Measurements from ENCODE around the gene CENPV.
"Not testable (repeated sequence)": the region's sequence is repeated elsewhere in the genome, so short reads cannot be mapped to it uniquely, and the experiment has no call there.

Gene CENPV

DNA sequence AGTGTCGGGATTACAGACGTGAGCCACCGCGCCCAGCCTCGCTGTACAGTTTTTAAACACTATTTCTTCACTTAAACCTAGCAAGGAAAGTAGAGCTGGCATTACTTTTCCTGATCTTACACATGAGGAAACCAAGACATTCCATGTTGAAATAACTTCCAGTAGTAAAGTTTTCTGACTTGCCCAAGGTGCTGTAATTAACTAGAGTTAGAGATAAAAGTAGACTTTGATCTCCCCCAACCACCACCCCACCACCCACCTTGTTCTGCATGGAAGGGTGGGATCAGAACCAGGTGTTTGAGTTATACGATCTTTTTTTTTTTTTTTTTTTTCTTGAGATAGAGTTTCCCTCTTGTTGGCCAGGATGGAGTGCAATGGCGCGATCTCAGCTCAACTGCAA, 47.1 kb downstream of the CENPV start:
- no peak for DNase-seq

- DNase-seq: no peak
Observed at GRCh38 chr17:16304830-16305229, 48.4 kb downstream of the CENPV start.

- no peak for DNase-seq
Observed at GRCh38 chr17:16302856-16303255, 50.4 kb downstream of the CENPV start.

DNA sequence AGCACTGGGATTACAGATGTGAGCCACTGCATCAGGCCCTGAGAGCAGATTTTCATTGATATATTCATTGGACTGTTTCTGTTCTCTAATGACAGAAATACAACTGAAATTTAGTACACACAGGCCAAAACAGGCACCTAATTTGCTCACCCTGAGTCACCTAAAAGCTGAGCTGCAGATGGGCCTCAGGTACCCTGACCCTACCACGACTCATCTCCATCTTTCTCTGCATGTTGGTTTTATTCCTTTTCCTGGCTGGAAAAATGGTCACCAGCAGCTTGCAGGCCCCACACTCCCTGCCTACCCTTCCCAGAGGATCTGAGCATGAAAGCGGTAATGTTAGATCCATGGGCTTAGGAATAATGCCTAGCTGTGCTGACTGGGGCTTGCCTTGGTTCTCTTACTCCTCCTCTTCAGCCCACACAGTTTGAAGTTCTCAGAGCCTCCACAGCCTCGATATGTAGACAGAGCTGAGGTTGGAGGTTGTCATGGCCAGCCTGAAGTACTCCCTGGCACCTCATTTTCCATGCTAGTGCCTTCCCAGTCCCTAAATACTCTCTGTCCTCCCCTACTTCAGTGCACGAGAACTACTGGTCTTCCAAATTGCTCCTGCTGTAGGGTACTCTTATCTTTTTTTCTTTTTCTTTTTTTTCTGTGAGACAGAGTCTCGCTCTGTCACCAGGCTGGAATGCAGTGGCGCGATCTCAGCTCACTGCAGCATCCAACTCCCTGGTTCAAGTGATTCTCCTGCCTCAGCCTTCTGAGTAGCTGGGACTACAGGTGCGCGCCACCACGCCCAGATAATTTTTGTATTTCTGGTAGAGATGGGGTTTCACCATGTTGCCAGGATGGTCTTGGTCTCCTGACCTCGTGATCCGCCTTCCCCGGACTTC, 51.1 kb downstream of the CENPV start:
- no peak for DNase-seq

DNA sequence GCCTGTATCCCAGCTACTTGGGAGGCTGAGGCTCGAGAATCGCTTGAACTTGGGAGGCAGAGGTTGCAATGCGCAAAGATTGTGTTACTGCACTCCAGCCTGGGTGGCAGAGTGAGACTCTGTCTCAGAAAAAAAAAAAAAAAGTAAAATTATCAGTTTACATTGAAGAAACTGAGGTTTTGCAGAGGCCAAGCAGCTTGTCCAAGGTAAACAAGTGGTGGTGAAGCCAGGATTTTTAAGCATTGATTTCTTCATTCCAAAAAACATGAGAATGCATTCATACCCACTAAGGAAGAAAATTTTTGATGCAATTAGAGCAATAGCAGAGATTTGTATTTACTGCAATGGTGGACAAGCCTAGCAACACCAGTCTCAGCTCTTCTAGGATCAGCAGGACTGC, 52.7 kb downstream of the CENPV start:
- no peak for DNase-seq

DNA sequence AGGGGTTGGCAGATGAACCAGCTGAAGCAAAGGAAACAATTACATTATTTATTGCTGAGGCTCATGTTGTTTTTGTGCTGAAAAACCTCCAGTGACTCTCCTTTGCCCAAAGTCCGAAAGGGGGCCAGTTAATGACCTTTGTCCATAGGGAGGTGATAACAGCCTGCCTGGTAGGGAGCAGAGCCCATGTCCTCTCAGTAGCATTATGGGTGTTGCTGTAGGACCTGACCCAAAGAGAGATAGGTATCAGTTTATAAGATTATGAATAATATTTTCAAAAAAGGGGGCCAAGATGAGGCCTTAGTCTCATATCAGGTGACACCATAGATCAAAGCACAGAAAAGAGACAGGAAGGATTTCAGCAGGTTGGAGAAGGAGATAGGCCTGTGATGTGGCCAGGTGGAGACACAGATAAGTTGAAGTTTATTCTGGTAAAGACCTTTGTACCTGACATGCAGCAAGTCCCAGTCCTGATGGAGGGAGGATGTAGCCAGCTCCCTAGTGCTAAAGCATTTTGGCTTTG, 55.1 kb downstream of the CENPV start:
- no peak for DNase-seq

GRCh38 chr17:16297367-16298139, 55.7 kb downstream of the CENPV start:
- DNase-seq: no peak

DNA sequence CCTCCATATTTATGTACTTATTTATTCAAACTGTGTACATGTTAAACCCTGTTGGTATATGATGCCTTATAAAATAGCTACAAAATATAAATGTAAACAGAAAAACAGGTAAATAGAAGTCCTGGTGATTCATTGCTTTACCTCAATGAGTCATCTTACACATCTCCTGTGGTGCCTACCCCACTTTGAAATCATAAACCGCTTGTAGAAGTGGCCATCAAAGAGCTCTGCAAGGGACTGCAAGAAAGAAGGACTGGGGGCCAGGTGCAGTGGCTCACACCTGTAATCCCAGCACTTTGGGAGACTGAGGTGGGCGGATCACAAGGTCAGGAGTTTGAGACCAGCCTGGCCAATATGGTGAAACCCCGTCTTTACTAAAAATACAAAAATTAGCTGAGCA, 57.2 kb downstream of the CENPV start:
- not testable (repeated sequence) for DNase-seq

DNA sequence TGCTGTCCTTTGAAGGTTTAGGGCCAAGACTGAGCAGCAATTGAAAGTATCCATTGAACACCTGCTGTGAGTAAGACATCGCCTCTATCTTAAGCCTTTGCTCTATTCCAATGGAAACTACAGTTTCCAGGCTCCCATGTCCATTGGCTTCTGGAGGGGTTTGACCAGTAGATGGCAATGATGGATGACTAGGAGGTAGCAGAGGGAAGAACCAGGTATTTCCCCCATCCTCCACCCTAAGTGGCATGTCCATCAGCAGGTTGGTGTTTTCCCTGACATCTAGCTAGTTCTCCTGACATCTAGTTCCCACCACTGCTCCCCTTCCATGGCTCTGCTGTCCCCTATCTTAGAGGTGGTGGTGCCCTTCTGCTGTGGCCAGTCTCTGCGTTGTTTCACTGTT, 58.7 kb downstream of the CENPV start:
- DNase-seq: no peak

DNA sequence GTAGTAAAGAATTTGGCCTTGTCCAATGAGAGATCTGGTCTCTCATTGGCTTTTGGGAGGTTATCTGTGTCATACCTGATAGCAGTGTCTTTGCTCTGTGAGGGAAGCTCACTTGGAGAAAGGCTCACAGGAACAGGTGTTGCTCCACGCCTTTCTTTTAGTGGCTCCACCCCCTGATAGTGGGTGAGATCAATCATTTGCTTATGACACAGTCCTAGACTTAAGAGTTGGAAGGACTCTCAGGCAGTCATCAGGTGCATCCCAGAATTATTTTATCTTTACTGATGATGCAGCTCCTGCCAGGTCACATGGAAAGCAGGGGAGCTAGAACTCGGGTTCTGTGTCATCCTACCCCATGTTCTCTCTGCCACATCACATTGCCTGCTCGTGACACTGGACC, 59.3 kb downstream of the CENPV start:
- DNase-seq: no peak

Data from NCI-H1436 (cell line).